NCI-H524 treated with DMSO at 0.1 percent for 48 hours (cell line): ENCODE measurements around the gene OR6F1.
"Not testable (repeated sequence)": the region's sequence is repeated elsewhere in the genome, so short reads cannot be mapped to it uniquely, and the experiment has no call there.

Experiments
- DNase-seq: peaks from one replicate; lab custom pipeline; 2025; lab: John Stamatoyannopoulos, UW

The OR6F1 gene

DNA sequence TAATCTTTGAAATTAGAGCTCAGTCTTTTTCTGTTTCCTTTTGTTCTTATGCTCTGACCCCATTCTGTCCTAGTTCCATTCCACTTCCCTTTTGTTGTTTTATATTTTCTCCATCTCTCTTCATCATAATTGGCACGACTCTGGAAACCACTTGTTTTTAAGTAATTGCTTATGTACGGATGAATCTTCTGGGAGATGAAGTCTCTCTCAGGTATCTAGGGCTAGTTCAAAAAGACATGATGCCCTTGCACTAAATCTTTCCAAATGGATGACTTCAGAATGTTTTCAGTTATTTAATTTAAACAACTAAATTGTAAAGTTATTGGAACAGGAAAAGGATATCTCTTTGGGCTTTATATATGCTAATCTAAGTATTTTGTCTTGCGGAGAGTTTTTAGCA, at the start of gene OR6F1:
Gene OR6F1, minus strand, starts transcription at position 101 of the 400 bp plus-strand sequence. CDS start 3,891 bp downstream, outside the sequence.
- DNase-seq: no peak

DNA sequence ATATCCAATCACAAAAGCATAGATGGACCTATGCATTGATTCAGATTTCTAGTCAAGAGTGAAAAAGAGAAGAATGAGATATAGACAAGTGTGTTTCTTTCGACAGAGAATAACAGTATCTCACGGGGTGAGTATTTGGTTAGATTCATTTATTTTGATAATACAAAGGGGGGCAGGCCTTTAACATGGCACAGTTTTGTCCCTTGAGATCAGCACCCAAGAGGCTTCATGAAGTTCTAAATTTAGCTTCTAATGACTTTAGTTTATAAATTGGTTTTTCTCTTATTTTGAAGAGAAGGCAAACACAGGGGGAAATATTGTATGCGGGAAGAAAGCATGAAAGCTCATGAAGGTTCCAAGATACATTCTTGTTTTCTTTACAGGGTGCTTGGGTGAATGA, 44.0 kb upstream of the OR6F1 start, which contains the start of gene OR1C1:
Gene OR1C1, minus strand, starts transcription at position 101 of the 400 bp plus-strand sequence. CDS start 2,150 bp downstream, outside the sequence.
- no peak for DNase-seq

DNA sequence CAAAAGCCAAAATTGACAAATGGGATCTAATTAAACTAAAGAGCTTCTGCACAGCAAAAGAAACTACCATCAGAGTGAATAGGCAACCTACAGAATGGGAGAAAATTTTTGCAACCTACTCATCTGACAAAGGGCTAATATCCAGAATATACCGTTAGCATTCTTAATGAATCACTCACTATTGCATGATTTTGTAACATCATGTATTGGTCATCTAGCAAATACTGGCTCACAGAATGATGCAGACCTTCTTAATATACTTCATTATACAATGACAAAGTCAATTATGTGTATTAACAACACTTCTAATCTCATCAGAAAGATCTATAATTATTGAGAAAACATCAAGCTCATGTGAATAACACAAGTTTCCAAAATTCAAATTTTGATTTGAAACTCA, 37.9 kb upstream of the OR6F1 start:
- DNase-seq: not testable (repeated sequence)

DNA sequence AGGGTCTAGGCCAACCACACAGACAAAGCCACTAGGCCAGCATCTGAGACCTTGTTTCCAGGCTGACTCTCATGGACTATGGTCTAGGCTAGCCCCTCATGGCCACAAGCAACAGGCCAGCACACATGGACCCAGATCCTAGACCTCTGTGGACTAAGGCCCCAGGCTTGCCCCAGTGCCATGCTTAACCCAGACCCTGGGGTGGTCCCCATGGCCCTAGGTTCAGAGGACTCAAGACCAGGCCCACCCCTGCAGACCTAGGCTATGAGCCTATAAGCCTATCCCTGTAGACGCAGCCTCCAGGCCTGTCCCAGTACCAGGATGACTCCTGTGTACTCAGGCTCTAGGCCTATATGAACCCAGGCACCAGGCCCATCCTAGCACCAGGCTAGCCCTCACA, 33.4 kb upstream of the OR6F1 start:
- no peak for DNase-seq

DNA sequence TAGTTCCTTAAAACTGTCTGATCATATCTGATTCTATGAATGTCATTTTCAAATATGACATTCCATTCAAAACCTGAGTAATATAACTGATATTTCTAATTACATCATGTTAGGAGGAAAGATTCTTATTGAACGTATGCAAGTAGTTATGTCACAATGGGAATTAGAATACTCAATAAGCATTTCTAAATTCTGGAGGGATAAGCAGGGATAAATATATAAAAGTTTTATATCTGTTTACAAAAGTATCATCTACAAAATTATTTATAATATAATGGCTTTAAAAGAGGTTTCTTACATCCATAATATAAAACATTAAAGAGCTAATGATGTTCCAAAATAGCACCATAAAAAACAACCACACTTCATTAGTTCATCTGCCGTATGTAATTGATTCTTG, 31.6 kb upstream of the OR6F1 start, which contains the start of gene OR14A2:
Gene OR14A2, minus strand, starts transcription at position 101 of the 400 bp plus-strand sequence.
- no peak for DNase-seq

DNA sequence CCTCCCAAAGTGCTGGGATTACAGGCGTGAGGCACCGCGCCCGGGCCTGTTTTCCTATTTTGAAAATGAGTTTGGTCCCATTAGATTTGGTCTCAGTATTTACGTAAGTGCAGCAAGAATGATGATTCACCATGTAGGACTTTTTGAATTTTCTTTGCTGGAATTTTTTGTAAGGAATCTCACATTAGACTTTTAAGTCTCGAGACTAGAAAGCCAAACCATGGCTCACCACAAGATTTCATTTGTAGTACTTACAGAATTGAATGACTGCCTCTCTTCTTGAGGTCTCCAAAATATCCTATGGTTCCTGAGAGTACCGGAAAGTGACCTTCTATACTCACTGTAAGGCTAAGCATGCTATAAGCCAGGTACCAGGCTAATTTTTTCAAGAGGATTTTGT, 31.2 kb upstream of the OR6F1 start:
- no peak for DNase-seq

DNA sequence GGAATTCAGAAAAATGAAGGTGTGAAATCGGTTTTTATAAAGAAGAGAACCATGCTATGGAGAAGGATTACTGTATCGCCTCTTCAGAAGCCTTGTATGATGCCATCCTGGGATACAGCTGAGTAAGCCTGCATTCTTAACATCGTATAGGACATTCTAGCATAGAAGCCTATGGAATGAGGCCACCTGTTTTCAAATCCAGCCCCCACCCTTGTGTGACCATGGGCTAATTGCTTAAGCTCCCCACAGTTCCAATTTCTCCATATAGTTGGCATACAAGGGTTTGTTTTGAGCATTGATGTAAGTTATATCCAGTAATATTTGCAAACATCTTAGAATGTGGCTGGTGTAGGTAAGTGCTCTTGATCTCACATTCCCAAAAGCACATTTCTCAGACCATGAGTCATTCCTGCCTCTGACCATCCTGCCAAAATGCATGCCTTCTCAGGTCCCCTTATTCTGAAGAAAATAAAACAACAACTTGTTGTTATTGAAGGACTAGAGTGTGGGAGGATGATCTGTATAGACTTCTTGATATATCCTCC, 30.0 kb upstream of the OR6F1 start:
- no peak for DNase-seq

DNA sequence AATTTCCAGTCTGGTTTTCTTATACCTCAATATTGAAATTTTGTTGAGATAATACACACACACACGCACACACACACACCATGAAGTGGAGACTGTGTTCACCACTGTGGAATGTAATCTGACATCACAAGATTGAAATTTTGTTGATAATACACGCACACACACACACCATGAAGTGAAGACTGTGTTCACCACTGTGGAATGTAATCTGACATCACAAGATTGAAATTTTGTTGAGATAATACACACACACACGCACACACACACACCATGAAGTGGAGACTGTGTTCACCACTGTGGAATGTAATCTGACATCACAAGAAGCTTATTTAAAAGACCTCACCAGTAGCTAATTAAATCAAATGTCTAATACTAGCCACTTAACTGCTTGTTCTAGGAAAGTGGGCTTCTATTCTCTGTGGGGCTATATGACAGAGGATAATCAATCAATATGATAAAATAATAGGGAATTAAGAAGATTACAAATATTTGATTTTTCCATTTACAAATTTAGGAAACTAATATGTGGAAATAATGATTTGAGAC, 25.8 kb upstream of the OR6F1 start:
- DNase-seq: not testable (repeated sequence)

DNA sequence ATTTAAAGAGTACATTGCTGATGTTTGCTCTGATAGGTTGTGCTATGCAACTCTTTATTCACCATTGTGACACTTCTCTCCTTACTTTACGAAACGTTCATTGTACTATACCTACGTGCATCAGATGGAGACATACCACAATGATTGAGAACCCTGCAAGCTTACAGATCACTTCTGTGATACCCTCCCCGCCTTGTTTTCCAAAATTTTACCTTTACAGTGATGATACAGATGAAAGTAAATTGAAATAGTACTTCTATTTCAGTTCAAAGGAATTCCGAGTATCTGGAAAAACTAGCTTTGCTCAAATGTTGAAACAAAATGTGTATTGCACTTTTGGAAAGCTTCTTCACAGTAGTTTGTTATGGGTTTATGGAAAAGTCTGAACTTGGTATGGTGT, 25.3 kb upstream of the OR6F1 start:
- no peak for DNase-seq

DNA sequence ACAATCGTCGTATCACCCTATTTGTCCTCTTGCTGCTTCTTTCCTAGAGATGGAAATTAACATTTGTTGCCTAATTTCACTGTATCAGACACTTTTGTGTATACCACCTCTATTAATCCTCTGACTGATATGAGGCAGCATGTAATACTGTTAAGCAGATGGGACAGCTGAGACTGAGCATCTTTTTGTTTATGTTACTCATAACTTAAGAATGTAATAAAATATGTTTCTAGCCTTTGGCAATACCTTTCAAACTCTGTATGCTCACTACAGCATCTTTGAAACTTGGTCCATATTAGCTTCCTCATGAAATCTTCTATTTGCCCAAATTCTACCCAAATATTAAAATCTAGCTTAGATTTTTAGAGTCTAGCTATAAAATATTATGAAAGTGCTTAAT, 24.3 kb upstream of the OR6F1 start:
- DNase-seq: no peak

DNA sequence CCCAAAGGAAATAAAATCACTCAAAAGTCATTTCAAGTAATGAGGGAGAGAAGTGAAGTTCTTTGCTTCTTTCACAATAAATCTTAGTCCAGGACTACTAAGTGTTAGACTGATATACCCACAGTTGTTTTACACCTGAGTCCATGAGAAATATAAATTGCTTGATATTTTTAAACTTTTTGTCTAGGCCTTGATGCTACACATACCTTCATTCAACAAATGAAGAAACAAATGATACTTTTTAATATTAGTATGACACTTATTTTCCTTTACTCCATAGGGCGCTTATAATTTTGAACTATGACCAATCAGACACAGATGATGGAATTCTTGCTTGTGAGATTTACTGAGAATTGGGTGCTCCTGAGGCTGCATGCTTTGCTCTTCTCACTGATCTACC, 21.9 kb upstream of the OR6F1 start, which contains the start of gene OR14K1:
Gene OR14K1, plus strand, starts transcription at position 301 of the 400 bp plus-strand sequence. Its CDS starts 0 bp downstream, at position 301.
- DNase-seq: no peak

DNA sequence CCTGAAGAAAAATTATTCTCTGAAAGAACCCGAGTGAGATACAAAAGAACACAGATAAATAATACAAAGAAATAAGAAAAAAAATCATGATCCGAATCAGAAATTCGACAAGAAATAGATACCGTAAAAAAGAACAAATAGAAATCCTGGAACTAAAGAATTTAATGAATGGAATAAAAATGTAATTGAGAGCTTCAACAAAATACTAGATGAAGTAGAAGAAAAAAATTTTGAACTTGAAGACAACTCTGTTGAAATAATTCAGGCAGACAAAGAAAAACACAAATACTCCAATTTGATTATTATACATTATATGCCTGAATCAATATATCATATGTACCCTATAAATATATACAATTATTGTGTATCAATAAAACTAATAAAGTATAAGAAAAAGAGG, 4.8 kb upstream of the OR6F1 start:
- DNase-seq: no peak

DNA sequence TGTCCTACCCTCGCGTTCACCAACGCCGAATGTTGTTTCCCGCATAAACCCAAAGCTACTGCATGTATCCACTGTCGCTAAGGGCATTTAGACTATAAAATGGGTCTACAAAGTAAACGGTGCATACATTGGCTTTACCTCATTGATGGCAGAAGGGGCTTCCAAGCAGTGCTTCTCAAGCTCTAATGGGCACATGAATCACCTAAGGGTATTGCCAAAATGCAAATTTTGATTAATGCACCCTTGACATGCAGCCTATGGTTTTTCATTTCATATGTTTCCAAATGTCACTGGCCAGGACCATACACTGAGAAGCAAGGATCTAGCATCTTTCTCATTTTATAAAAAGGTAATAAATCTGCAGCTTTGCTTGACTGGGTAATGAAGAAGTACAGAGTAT, 2.7 kb downstream of the OR6F1 start:
- DNase-seq: no peak

DNA sequence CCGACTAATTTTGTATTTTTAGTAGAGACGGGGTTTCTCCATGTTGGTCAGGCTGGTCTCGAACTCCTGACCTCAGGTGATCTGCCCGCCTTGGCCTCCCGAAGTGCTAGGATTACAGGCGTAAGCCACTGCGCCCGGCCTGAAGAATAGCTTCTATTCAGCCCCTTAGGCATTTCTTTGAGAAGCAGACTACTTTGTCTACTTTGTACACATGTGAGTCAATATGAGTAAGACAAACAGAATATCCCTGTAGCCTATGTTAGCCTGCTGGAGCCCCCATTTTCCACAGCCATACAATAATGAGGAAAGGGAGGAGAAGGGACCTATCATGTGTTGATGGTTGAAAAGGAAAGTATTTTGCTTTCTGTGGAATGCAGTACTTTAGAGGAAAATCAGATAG, 5.8 kb downstream of the OR6F1 start:
- not testable (repeated sequence) for DNase-seq

DNA sequence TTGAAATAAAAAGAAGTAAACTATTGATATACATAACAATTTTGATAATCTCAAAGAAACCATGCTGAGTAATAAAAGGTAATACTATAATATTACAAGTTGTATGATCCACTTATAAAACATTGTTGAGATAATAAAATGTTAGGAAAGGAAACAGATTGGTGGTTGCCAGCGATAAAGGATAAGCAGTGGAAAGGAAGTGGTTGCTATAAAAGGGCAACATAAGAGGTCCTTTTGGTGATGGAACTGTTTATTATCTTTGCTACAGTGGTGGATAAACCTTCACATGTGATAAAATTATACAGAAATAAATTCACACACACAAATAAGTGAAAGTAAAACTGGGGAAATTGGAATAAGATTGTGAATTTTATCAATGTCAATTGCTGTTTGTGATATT, 15.1 kb downstream of the OR6F1 start:
- no peak for DNase-seq

DNA sequence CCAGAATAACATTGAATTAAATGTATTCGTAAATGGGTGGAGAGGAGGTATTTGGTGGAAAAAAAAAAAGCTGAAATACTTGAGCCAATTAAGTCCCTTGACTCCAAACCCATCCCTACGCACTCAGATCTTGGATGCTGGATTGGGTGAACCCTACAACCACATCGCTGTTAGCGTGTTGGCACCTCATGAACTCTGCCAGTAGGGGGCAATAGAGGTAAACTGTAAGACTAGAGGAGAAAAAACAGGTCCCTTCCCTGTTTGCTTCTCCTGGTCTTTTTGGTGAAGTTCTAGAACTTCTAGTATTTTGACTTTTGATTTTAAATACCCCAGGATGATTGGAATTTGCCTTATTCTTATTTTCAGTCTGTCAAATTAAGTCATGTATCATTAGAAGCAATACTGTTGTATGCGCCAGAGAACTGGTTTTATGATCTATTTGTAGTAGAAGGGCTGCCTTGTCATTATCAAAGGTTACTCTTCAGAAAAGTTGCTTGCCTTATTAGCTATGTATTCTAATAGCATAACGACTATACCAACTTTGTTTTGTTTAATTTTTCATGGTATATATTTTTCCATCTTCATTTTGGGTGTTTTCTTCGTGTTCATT, 35.1 kb downstream of the OR6F1 start:
- no peak for DNase-seq

DNA sequence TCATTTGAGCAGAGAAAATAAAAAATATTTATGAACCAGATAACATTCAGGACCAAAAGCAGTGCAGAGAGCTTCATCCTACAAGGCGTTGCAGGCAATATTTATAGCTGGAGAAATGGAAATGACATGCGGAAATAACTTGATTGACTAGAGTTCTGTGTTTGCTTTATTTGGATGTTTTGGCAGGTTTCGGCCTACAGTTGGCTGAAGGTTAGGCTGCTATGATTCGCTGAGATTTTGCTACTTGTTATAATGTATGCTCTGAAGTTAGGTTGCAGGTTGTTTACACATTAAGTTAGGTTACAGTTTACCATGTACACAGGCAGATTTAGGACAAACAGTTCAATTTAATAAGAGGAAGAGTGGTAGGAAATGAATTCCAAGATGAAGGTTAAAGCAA, 36.3 kb downstream of the OR6F1 start:
- DNase-seq: no peak

DNA sequence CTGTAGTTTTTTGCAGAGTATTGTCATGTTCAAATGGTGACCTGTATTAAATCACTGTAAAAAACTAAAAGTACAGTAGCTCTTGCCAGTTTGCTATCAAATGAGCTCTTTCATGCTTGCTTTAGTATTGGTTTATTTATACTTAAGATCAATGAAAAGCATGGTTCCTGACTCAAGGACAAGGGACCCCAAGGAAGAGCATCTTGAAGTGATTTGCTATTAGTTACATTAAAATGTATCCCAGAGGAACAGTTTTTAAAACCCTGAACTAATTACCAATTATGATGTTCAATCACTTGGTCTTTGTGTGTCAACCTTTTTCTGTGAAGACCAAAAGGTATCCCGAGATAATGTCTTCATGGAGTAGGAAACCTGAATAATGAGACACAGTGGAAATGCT, 36.8 kb downstream of the OR6F1 start, which contains the start of gene OR13G1:
Gene OR13G1, minus strand, starts transcription at position 101 of the 400 bp plus-strand sequence. CDS start 6,698 bp downstream, outside the sequence.
- no peak for DNase-seq

DNA sequence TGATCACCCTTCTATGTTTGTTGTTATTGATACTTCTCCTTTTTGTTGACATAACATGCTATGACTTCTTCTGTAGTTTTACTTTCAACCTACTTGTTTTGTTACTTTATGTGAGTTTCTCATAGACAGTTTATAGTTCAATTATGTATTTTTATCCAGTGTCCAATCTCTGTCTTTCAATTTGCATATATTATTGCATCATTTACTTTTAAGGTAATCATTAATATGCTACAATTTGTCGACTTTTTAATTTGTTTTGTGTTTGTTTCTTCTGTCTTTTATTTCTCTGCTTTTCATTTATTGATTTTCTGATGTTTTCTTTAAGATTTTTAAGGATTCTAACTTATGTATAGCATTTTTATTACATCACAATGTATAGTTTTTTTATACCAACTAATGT, 47.2 kb downstream of the OR6F1 start:
- no peak for DNase-seq
